ENCODE data around the gene NCR2. TPM values are rescaled to one million over a fixed set of nuclear protein-coding genes. Genes with fewer than 3 reads are reported as not detected.

The NCR2 gene
- total RNA-seq, 1 experiment from 2014 or later, result not detected

DNA sequence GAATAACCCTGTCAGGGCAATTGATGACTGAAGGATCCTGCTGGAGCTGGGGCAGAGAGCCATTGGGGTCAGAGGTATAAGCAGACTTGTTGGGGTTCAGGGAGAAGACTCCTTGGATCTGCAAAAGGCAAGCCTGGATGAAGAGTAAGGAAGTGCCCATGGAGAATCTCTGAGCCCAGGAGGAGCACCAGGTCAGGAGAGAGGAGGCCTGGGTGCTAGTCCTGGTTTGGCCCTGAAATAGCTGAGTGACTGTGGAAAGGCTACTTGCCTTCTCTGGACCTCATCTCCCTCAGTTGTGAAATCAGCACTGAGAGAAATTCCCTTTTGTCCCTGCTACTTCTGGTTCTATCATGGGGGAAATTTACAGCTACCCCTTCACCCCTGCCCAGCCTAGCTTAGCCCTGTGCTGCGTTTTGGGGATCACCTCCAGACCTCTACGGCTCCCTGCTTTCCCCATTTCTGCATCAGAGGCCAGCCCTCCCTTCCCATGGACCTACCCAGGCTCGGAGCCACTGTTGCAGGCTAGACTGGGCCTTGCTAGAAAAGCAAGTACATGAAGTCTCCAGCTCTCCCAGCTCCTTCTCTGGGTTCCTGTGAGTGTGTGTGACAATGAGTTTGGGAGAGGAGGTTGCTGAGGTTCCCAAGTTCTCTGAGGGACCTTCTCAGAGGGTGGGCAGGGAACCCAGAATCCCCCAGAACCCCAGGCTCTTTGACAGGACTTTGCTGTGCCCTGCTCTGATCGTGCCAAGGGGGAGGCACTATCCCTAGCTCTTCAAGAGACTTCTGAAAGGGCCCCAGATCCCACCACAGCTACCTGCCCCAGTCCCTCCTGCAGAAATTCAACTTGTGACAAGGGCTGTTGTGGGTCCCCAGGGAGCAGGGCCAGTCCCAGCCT, 2.3 kb upstream of the NCR2 start:
- TF ChIP-seq, protein P1, sequence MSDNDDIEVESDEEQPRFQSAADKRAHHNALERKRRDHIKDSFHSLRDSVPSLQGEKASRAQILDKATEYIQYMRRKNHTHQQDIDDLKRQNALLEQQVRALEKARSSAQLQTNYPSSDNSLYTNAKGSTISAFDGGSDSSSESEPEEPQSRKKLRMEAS (IDR thresholded peaks at IDR 0.05), result no peak
- TF ChIP-seq SIN3A (IDR thresholded peaks at IDR 0.05; ENCODE audit: low read depth), result no peak
- no peak for TF ChIP-seq FOSL1 (IDR thresholded peaks at IDR 0.05; ENCODE audit: low read depth)
- TF ChIP-seq CEBPB (IDR thresholded peaks at IDR 0.05; ENCODE audit: low read depth), result no peak
- no peak for TF ChIP-seq ZFX (IDR thresholded peaks at IDR 0.05)
- TF ChIP-seq, protein P2, sequence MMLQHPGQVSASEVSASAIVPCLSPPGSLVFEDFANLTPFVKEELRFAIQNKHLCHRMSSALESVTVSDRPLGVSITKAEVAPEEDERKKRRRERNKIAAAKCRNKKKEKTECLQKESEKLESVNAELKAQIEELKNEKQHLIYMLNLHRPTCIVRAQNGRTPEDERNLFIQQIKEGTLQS (IDR thresholded peaks at IDR 0.05), result no peak
- TF ChIP-seq SP1 (IDR thresholded peaks at IDR 0.05; ENCODE audit: low read depth), result no peak
- TF ChIP-seq SRF (IDR thresholded peaks at IDR 0.05; ENCODE audit: low read depth), result no peak
- intact Hi-C loops (cut with micrococcal nuclease), result no loop called here
- no peak overlapping the region for H3K27ac ChIP-seq (ENCODE audit: low read depth, low read length)
- no peak for ATAC-seq
- H3K9me3 ChIP-seq (ENCODE audit: control insufficient read depth in 1 of 2, insufficient read depth in 1 of 2, low read depth in 1 of 2, low read length in 2 of 2), result no peaks in the 10 kb centered on the region
- no peak for DNase-seq (ENCODE audit: low read depth, low spot score)
- H3K36me3 ChIP-seq (ENCODE audit: control insufficient read depth in 1 of 2, insufficient read depth in 2 of 2, low read length in 2 of 2), result no peaks in the 10 kb centered on the region
- RAD21 ChIA-PET (ENCODE audit: low non-redundant PET in 1 of 2, low total read pairs in 2 of 2, uncharacterized antibody in 2 of 2, unreplicated experiment in 2 of 2), result no interaction called here
- CTCF ChIA-PET, result no interaction called here
- no peak overlapping the region for H3K4me2 ChIP-seq (ENCODE audit: low read length)
- no peaks in the 10 kb centered on the region for H3K9me2 ChIP-seq (ENCODE audit: insufficient read depth)
- no peaks in the 10 kb centered on the region for H4K20me1 ChIP-seq (ENCODE audit: insufficient read depth)
- peaks cover 15% of the 10 kb centered on the region for H3K27me3 ChIP-seq (ENCODE audit: insufficient read depth, low read length)
- POLR2A ChIA-PET, result no interaction called here
- no TSS peak for BruUV-seq (replicated peaks)
- no peaks in the 10 kb centered on the region for H3K79me2 ChIP-seq (ENCODE audit: insufficient read depth, low read length)
- H3K4me3 ChIP-seq (replicated peaks in 1 of 2; ENCODE audit: low read depth in 1 of 2, low read length in 2 of 2), result no peak overlapping the region
- H2AFZ ChIP-seq (ENCODE audit: low read depth, low read length, poor library complexity, severe bottlenecking), result no peak overlapping the region
- no peak overlapping the region for H3K9ac ChIP-seq (ENCODE audit: low read length)
- no peaks in the 10 kb centered on the region for H3K4me1 ChIP-seq (ENCODE audit: control insufficient read depth in 1 of 2, insufficient read depth in 2 of 2, low read length in 2 of 2)

DNA sequence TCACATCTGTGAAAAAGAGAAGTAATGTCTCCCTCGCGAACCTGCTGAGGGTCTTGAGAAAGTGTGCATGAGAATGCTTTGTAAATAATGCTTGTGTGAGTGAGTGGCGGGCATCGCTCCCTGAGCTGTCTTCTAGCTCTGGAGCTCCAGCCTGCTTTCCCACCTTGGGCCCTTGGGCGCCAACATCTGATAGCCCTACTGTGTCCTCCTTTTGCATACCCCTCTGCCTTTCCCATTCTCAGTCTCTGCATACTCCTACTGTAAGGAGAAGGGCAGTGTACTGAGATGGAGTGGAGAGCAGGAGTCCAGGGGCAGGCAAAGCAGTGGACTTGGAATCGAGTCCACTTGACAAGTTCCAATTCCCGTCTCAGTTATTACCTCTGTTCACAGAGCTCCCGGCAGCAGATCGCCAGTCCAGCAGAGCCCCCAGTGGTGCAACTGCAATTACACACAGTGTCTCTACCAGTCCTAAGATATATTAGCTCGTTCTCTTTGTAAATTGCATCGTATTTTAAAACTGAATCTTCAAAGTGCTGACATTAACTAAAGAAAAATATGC, 847 bp upstream of the NCR2 start:
- Histone ChIP-seq H3K27ac (ENCODE audit: low read depth, low read length) (no peak overlapping the region), H3K79me2 (ENCODE audit: insufficient read depth, low read length) (no peaks in the 10 kb centered on the region), H3K27me3 (ENCODE audit: insufficient read depth, low read length) (peaks cover 12% of the 10 kb centered on the region), H3K36me3 (ENCODE audit: control insufficient read depth in 1 of 2, insufficient read depth in 2 of 2, low read length in 2 of 2) (no peaks in the 10 kb centered on the region), H4K20me1 (ENCODE audit: insufficient read depth) (no peaks in the 10 kb centered on the region), H3K9ac (ENCODE audit: low read length) (no peak overlapping the region), H3K4me3 (replicated peaks in 1 of 2; ENCODE audit: low read depth in 1 of 2, low read length in 2 of 2) (no peak overlapping the region), H3K9me2 (ENCODE audit: insufficient read depth) (no peaks in the 10 kb centered on the region), H3K9me3 (ENCODE audit: control insufficient read depth in 1 of 2, insufficient read depth in 1 of 2, low read depth in 1 of 2, low read length in 2 of 2) (no peaks in the 10 kb centered on the region), H2AFZ (ENCODE audit: low read depth, low read length, poor library complexity, severe bottlenecking) (no peak overlapping the region), H3K4me1 (ENCODE audit: control insufficient read depth in 1 of 2, insufficient read depth in 2 of 2, low read length in 2 of 2) (no peaks in the 10 kb centered on the region), H3K4me2 (ENCODE audit: low read length) (no peak overlapping the region)
- BruUV-seq (replicated peaks), result no TSS peak
- intact Hi-C loops (cut with micrococcal nuclease), result no loop called here
- DNase-seq (ENCODE audit: low read depth, low spot score) (no peak), ATAC-seq (peak; percentile 79)
- TF ChIP-seq SRF (IDR thresholded peaks at IDR 0.05; ENCODE audit: low read depth) (no peak), CEBPB (IDR thresholded peaks at IDR 0.05; ENCODE audit: low read depth) (no peak)
- TF ChIP-seq, protein P3, sequence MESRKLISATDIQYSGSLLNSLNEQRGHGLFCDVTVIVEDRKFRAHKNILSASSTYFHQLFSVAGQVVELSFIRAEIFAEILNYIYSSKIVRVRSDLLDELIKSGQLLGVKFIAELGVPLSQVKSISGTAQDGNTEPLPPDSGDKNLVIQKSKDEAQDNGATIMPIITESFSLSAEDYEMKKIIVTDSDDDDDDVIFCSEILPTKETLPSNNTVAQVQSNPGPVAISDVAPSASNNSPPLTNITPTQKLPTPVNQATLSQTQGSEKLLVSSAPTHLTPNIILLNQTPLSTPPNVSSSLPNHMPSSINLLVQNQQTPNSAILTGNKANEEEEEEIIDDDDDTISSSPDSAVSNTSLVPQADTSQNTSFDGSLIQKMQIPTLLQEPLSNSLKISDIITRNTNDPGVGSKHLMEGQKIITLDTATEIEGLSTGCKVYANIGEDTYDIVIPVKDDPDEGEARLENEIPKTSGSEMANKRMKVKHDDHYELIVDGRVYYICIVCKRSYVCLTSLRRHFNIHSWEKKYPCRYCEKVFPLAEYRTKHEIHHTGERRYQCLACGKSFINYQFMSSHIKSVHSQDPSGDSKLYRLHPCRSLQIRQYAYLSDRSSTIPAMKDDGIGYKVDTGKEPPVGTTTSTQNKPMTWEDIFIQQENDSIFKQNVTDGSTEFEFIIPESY (IDR thresholded peaks at IDR 0.05; ENCODE audit: extremely low read depth, insufficient replicate concordance, low read length), result no peak
- TF ChIP-seq, protein P4, sequence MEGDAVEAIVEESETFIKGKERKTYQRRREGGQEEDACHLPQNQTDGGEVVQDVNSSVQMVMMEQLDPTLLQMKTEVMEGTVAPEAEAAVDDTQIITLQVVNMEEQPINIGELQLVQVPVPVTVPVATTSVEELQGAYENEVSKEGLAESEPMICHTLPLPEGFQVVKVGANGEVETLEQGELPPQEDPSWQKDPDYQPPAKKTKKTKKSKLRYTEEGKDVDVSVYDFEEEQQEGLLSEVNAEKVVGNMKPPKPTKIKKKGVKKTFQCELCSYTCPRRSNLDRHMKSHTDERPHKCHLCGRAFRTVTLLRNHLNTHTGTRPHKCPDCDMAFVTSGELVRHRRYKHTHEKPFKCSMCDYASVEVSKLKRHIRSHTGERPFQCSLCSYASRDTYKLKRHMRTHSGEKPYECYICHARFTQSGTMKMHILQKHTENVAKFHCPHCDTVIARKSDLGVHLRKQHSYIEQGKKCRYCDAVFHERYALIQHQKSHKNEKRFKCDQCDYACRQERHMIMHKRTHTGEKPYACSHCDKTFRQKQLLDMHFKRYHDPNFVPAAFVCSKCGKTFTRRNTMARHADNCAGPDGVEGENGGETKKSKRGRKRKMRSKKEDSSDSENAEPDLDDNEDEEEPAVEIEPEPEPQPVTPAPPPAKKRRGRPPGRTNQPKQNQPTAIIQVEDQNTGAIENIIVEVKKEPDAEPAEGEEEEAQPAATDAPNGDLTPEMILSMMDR (IDR thresholded peaks at IDR 0.05 in 2 of 3, conservative IDR thresholded peaks at IDR 0.05 in 1 of 3; ENCODE audit: borderline replicate concordance in 1 of 3, insufficient read depth in 1 of 3, low read depth in 2 of 3, low read length in 2 of 3), result peak in 2 of 3 experiments; percentile 17 to 46; a peak in 3 of 6 replicates
- ChIA-PET CTCF (interaction anchor here (0.8 to 1.5 kb wide), 6 partner anchors 14 to 295 kb away, joined by 3 to 7 read pairs (median 4); partner anchors contain the start of gene UNC5CL), POLR2A (no interaction called here), RAD21 (ENCODE audit: low non-redundant PET in 1 of 2, low total read pairs in 2 of 2, uncharacterized antibody in 2 of 2, unreplicated experiment in 2 of 2) (no interaction called here)
